SK-N-SH (cell line): ENCODE measurements around the gene RBBP9. TPM values are rescaled to one million over a fixed set of nuclear protein-coding genes. Genes with fewer than 3 reads are reported as not detected.

Experiments
- CTCF ChIA-PET: fragments of 300-600, 350-600 bp; formaldehyde crosslinking; extraction: SDS; loops from one replicate; lab custom pipeline; 2021; lab: Yijun Ruan, JAX
- POLR2A ChIA-PET: fragments of 350-600 bp; sonication (Branson Sonifier 250); formaldehyde crosslinking; extraction: SDS; loops from one replicate; lab custom pipeline; 2020; ENCODE audit warnings: antibody characterized with exemption, inconsistent platforms; lab: Yijun Ruan, JAX
- DNase-seq: peaks from one replicate; pipeline ENCODE4 v3.0.0; 2012
- H2AFZ ChIP-seq: fragments of 200-600 bp; sonication (generic); 2 replicates; pipeline ENCODE4 v1.8.1; 2016; ENCODE audit warnings: antibody characterized with exemption, mild to moderate bottlenecking, low read depth
- H3F3A ChIP-seq: fragments of 200-600 bp; sonication (generic); replicated peaks from 2 replicates; pipeline ENCODE3; 2016; ENCODE audit warnings: antibody characterized with exemption, mild to moderate bottlenecking; ENCODE audit not compliant: insufficient read depth
- H3K27ac ChIP-seq, 2 experiments: fragments of 200-500 bp in 1 of 2; fragments of 200-600 bp in 1 of 2; sonication (Bioruptor generic) in 1 of 2; sonication (generic), shearing (Covaris generic) in 1 of 2; 2 replicates each; pipeline versions ENCODE4 v1.5.1 to v1.6.1; 2014 to 2016; ENCODE audit warnings: low read depth in 2 of 2, inconsistent platforms in 1 of 2, low read length in 1 of 2, mild to moderate bottlenecking in 1 of 2, mixed read lengths in 1 of 2
- H3K27me3 ChIP-seq: fragments of 200-600 bp; sonication (generic), shearing (Covaris generic); 2 replicates; pipeline ENCODE4 v1.6.1; 2016; ENCODE audit warnings: mixed run types; ENCODE audit not compliant: insufficient read depth
- H3K36me3 ChIP-seq, 2 experiments: fragments of 200-500 bp in 1 of 2; fragments of 200-600 bp in 1 of 2; sonication (Bioruptor generic) in 1 of 2; sonication (generic) in 1 of 2; replicated peaks in 1 of 2; 2 replicates each; pipeline versions ENCODE3 to v1.5.1; 2014 to 2016; ENCODE audit warnings: low read length in 1 of 2, mild to moderate bottlenecking in 1 of 2; ENCODE audit not compliant: insufficient read depth in 2 of 2, control insufficient read depth in 1 of 2
- H3K4me1 ChIP-seq, 2 experiments: fragments of 200-500 bp in 1 of 2; fragments of 200-600 bp in 1 of 2; sonication (Bioruptor generic) in 1 of 2; sonication (generic), shearing (Covaris generic) in 1 of 2; 2 replicates each; pipeline versions ENCODE4 v1.5.1 to v1.6.1; 2014 to 2016; ENCODE audit warnings: low read depth in 1 of 2, low read length in 1 of 2, mixed run types in 1 of 2; ENCODE audit not compliant: insufficient read depth in 2 of 2, control insufficient read depth in 1 of 2
- H3K4me2 ChIP-seq: fragments of 200-600 bp; sonication (generic), shearing (Covaris generic); 2 replicates; pipeline ENCODE4 v1.6.1; 2017; ENCODE audit warnings: mixed run types
- H3K4me3 ChIP-seq, 2 experiments: fragments of 200-500 bp in 1 of 2; fragments of 200-600 bp in 1 of 2; sonication (Bioruptor generic) in 1 of 2; sonication (generic), shearing (Covaris generic) in 1 of 2; 2 replicates each; pipeline versions ENCODE4 v1.5.1 to v1.8.1; 2014 to 2016; ENCODE audit warnings: low read depth in 2 of 2, inconsistent platforms in 1 of 2, low read length in 1 of 2, mild to moderate bottlenecking in 1 of 2, mixed read lengths in 1 of 2, moderate library complexity in 1 of 2
- H3K79me2 ChIP-seq: fragments of 200-600 bp; sonication (generic); 2 replicates; pipeline ENCODE4 v1.8.1; 2017; ENCODE audit warnings: mild to moderate bottlenecking; ENCODE audit not compliant: insufficient read depth
- H3K9ac ChIP-seq: fragments of 200-600 bp; sonication (generic); 2 replicates; pipeline ENCODE4 v1.6.1; 2017; ENCODE audit warnings: mixed run types
- H3K9me2 ChIP-seq: fragments of 200-600 bp; sonication (generic); 2 replicates; pipeline ENCODE4 v1.6.1; 2017; ENCODE audit warnings: mixed run types
- H3K9me3 ChIP-seq: fragments of 200-600 bp; sonication (generic); 2 replicates; pipeline ENCODE4 v1.6.1; 2017; ENCODE audit warnings: mixed run types, mild to moderate bottlenecking, moderate library complexity
- H4K20me1 ChIP-seq: fragments of 200-600 bp; sonication (generic); 2 replicates; pipeline ENCODE4 v1.6.1; 2017; ENCODE audit warnings: mild to moderate bottlenecking, mixed run types; ENCODE audit not compliant: insufficient read depth
- CHD2 ChIP-seq: fragments of 150-350 bp; IDR thresholded peaks from 2 replicates; pipeline ENCODE4 v1.6.1; 2018; ENCODE audit warnings: low read length; ENCODE audit not compliant: partially characterized antibody
- CTCF ChIP-seq: fragments of 200-600 bp; sonication (generic); IDR thresholded peaks from 2 replicates; pipeline ENCODE4 v1.6.1; 2017; ENCODE audit warnings: antibody characterized with exemption, mild to moderate bottlenecking, moderate library complexity
- IRF3 ChIP-seq: fragments of 150-350 bp; IDR thresholded peaks from 2 replicates; pipeline ENCODE4 v1.6.1; 2016; ENCODE audit warnings: mild to moderate bottlenecking, low read depth, low read length
- MXI1 ChIP-seq: IDR thresholded peaks from 2 replicates; pipeline ENCODE4 v1.6.1; 2012; ENCODE audit warnings: mild to moderate bottlenecking, low read depth, low read length, improper control_type of control experiment
- RAD21 ChIP-seq: IDR thresholded peaks from 2 replicates; pipeline ENCODE4 v1.6.1; 2012; ENCODE audit warnings: mild to moderate bottlenecking, low read length
- REST ChIP-seq: IDR thresholded peaks from 2 replicates; pipeline ENCODE4 v1.6.1; 2012; ENCODE audit warnings: mild to moderate bottlenecking, low read depth, low read length, moderate library complexity
- RXRA ChIP-seq: IDR thresholded peaks from 2 replicates; pipeline ENCODE4 v1.4.0; 2012; ENCODE audit warnings: low read depth, mild to moderate bottlenecking, borderline replicate concordance
- TEAD4 ChIP-seq: IDR thresholded peaks from 2 replicates; pipeline ENCODE4 v1.4.0; 2012; ENCODE audit warnings: mild to moderate bottlenecking, borderline replicate concordance; ENCODE audit not compliant: insufficient read depth
- WGBS: methylation state at CpG from one replicate; pipeline ENCODE4 v1.1.6; 2017; ENCODE audit warnings: low lambda C conversion rate; 5-methylcytosine and 5-hydroxymethylcytosine counted together
- polyA plus RNA-seq, 3 experiments: library from polyadenylated mRNA; depleted of rRNA; stranded (reverse); fragments of >200 nt; gene quantifications; 2 replicates each; pipeline ENCODE4 v1.2.3, GENCODE V29; 2012

RBBP9 gene
- polyA plus RNA-seq, 1 of the 3 experiments (the other 2 are of a cell fraction): 7.5 TPM

GRCh38 chr20:18496042-18496441, 983 bp downstream of the RBBP9 start:
- H3F3A ChIP-seq: peaks cover 5% of the 10 kb centered on the region
- WGBS: 5% methylated on average over 7 of the region's 7 CpGs
- peak overlapping the region; percentile 89 for H3K4me2 ChIP-seq
- no peaks in the 10 kb centered on the region for H4K20me1 ChIP-seq
- H3K9me3 ChIP-seq: no peaks in the 10 kb centered on the region
- H3K36me3 ChIP-seq: peaks cover 4 to 21% of the 10 kb centered on the region in 2 experiments
- DNase-seq: peak; percentile 47
- H3K27me3 ChIP-seq: no peaks in the 10 kb centered on the region
- peak overlapping the region; percentile 94 to 95 for H3K4me3 ChIP-seq
- ChIA-PET CTCF (interaction anchor here (1.4 kb wide), 1 partner anchor 14 kb away, joined by 5 read pairs; no protein-coding TSS in a partner anchor), POLR2A (interaction anchor here (3.2 kb wide), 1 partner anchor 12 kb away, joined by 58 read pairs; the partner anchor contains the start of gene SEC23B)
- H3K4me1 ChIP-seq: peaks cover 5 to 7% of the 10 kb centered on the region in 2 experiments; a peak in 3 of 4 replicates
- H3K9me2 ChIP-seq: no peaks in the 10 kb centered on the region
- peak overlapping the region in 1 of 2 experiments; percentile 75; a peak in 2 of 4 replicates for H3K27ac ChIP-seq
- H2AFZ ChIP-seq: peak overlapping the region; percentile 99
- TF ChIP-seq RAD21 (no peak), MXI1 (0 out of 2 replicates have a peak, but pooled peaks have one; percentile 22)
- TF ChIP-seq, all 33 proteins: peak for 1
- Histone ChIP-seq H3K79me2 (peaks cover 10% of the 10 kb centered on the region), H3K9ac (peak overlapping the region; percentile 77)

- WGBS: 93% methylated on average over 3 of the region's 3 CpGs
- POLR2A ChIA-PET: no interaction called here
- TF ChIP-seq CHD2 (no peak), IRF3 (no peak), CTCF (no peak), TEAD4 (no peak)
Observed at GRCh38 chr20:18488301-18488700, 8.7 kb downstream of the RBBP9 start.

GRCh38 chr20:18481596-18481995, 15.4 kb downstream of the RBBP9 start:
- no peak overlapping the region for H3K27ac ChIP-seq
- ChIA-PET POLR2A (no interaction called here), CTCF (no interaction called here)
- H3K4me3 ChIP-seq: no peak overlapping the region
- peaks cover 61 to 71% of the 10 kb centered on the region in 2 experiments for H3K36me3 ChIP-seq
- H3K9me3 ChIP-seq: no peaks in the 10 kb centered on the region
- DNase-seq: no peak
- H4K20me1 ChIP-seq: no peaks in the 10 kb centered on the region
- no peak overlapping the region for H3K9ac ChIP-seq
- H3K4me2 ChIP-seq: no peak overlapping the region
- TF ChIP-seq RXRA (no peak), REST (no peak)
- H3K9me2 ChIP-seq: no peaks in the 10 kb centered on the region
- no peaks in the 10 kb centered on the region for H3K79me2 ChIP-seq
- H3F3A ChIP-seq: peaks cover 26% of the 10 kb centered on the region
- H3K27me3 ChIP-seq: no peaks in the 10 kb centered on the region
- WGBS: 100% methylated on average over 2 of the region's 4 CpGs
- H3K4me1 ChIP-seq: no peaks in the 10 kb centered on the region
- no peak overlapping the region for H2AFZ ChIP-seq

More at GRCh38 chr20:18488301-18488700, 8.7 kb downstream of the RBBP9 start:
- DNase-seq: no peak
- H4K20me1 ChIP-seq: no peaks in the 10 kb centered on the region
- H3K4me3 ChIP-seq: no peak overlapping the region
- H3F3A ChIP-seq: peaks cover 20% of the 10 kb centered on the region
- H2AFZ ChIP-seq: no peak overlapping the region
- H3K27me3 ChIP-seq: no peaks in the 10 kb centered on the region
- no peaks in the 10 kb centered on the region for H3K9me3 ChIP-seq
- H3K9ac ChIP-seq: no peak overlapping the region
- no peaks in the 10 kb centered on the region for H3K4me1 ChIP-seq
- H3K4me2 ChIP-seq: no peak overlapping the region
- H3K27ac ChIP-seq: no peak overlapping the region
- no peaks in the 10 kb centered on the region for H3K79me2 ChIP-seq
- CTCF ChIA-PET: interaction anchor here (0.6 kb wide), 1 partner anchor 27 kb away, joined by 4 read pairs; no protein-coding TSS in a partner anchor
- H3K36me3 ChIP-seq: peaks cover 28 to 68% of the 10 kb centered on the region in 2 experiments
- no peaks in the 10 kb centered on the region for H3K9me2 ChIP-seq
